ENCODE results near the gene ADM5. TPM values are rescaled to one million over a fixed set of nuclear protein-coding genes. Genes with fewer than 3 reads are reported as not detected.
A peak's percentile ranks its signal among the peaks of the same experiment; 100 is the strongest.

The ADM5 gene
- total RNA-seq, 1 donor from 2014 or later: 1.5 TPM

GRCh38 chr19:49664171-49665035 is 25.0 kb upstream of the ADM5 start:
- no peaks in the 10 kb centered on the region for H3K9me3 Mint-ChIP-seq (ENCODE audit: unreplicated experiment)
- peak overlapping the region; percentile 92 for H3K4me3 Mint-ChIP-seq (ENCODE audit: unreplicated experiment)
- H3K36me3 Mint-ChIP-seq (ENCODE audit: unreplicated experiment): peaks cover 3% of the 10 kb centered on the region
- peaks cover 27% of the 10 kb centered on the region for H3K4me1 Mint-ChIP-seq (ENCODE audit: unreplicated experiment)
- H3K27ac Mint-ChIP-seq (ENCODE audit: unreplicated experiment): peak overlapping the region; percentile 94
- DNase-seq (ENCODE audit: extremely low spot score, unreplicated experiment): peak; percentile 93
- TF ChIP-seq, protein P1, sequence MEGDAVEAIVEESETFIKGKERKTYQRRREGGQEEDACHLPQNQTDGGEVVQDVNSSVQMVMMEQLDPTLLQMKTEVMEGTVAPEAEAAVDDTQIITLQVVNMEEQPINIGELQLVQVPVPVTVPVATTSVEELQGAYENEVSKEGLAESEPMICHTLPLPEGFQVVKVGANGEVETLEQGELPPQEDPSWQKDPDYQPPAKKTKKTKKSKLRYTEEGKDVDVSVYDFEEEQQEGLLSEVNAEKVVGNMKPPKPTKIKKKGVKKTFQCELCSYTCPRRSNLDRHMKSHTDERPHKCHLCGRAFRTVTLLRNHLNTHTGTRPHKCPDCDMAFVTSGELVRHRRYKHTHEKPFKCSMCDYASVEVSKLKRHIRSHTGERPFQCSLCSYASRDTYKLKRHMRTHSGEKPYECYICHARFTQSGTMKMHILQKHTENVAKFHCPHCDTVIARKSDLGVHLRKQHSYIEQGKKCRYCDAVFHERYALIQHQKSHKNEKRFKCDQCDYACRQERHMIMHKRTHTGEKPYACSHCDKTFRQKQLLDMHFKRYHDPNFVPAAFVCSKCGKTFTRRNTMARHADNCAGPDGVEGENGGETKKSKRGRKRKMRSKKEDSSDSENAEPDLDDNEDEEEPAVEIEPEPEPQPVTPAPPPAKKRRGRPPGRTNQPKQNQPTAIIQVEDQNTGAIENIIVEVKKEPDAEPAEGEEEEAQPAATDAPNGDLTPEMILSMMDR (IDR thresholded peaks at IDR 0.05): no peak
- H3K27me3 Mint-ChIP-seq (ENCODE audit: unreplicated experiment): no peaks in the 10 kb centered on the region

DNA sequence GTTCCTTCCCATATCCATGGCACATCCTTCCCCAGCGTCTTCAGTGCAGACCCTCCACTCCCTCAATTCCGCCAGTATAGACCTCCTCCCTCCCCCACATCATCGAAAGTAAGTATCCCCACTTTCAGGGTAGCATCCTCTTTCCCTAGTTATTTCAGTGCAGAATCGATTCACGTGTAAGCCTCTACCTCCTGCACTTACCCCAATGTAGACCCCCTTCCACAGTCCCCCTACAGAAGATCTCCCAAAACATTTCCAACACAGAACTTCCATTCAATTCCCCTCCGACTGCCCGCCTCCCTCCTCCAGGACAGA is 24.4 kb upstream of the ADM5 start:
- no peak for DNase-seq (ENCODE audit: extremely low spot score, unreplicated experiment)

DNA sequence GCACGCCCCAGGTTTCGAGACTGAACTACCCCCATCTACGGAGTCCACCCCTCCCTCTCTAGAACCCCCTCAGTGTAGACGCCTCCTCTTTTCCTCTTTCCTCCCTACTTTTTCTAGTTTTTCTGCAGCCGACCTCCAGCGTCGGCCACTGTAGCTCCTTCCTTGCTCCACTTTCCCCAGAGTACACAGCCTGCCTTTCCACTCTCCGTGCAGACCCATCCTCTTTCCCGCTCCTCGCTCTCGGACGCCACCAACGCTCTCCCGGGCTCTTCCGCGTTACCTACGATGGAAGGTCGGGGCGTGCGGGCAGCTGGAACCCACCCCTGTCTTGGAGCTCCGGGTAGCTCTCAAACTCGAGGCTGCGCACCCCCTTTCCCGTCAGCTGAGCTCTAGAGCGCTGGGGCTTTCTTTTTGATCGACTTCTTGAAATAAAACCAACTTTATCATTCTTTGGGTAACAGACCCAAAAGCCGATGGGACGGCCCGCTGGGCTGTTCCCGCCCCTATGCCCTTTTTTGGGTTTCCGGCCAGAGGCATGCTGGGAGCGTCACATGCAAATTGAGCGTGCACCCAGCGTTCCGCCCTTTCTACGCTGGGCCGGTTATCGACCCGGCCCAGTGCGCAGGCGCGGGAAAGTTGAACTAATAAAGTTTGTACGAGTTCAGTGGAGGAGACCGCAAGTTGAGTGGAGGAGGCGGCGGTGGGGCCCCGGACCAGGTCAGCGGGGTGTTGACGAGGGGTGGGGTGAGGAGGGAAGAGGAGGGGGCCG is 23.9 kb upstream of the ADM5 start, which contains the start of the genes BCL2L12 and IRF3:
Gene BCL2L12 (plus strand): TSS at position 583 of the 769 bp plus-strand sequence. CDS start 760 bp downstream, outside the sequence.
Gene IRF3 (minus strand): TSS at position 507 of the 769 bp plus-strand sequence. CDS start 1,019 bp downstream, outside the sequence.
- no peaks in the 10 kb centered on the region for H3K36me3 Mint-ChIP-seq (ENCODE audit: unreplicated experiment)
- TF ChIP-seq, protein P1 (IDR thresholded peaks at IDR 0.05): no peak
- H3K9me3 Mint-ChIP-seq (ENCODE audit: unreplicated experiment): no peaks in the 10 kb centered on the region
- peak within 1 kb of the TSS; percentile 92 for H3K4me3 Mint-ChIP-seq (ENCODE audit: unreplicated experiment)
- H3K27me3 Mint-ChIP-seq (ENCODE audit: unreplicated experiment): no peaks in the 10 kb centered on the region
- peaks cover 27% of the 10 kb centered on the region for H3K4me1 Mint-ChIP-seq (ENCODE audit: unreplicated experiment)
- DNase-seq (ENCODE audit: extremely low spot score, unreplicated experiment): peak; percentile 99
- H3K27ac Mint-ChIP-seq (ENCODE audit: unreplicated experiment): peak within 1 kb of the TSS; percentile 94

More for the DNA sequence above, 24.4 kb upstream of the ADM5 start:
- Mint-ChIP-seq H3K27me3 (ENCODE audit: unreplicated experiment) (no peaks in the 10 kb centered on the region), H3K4me1 (ENCODE audit: unreplicated experiment) (peaks cover 27% of the 10 kb centered on the region), H3K4me3 (ENCODE audit: unreplicated experiment) (peak overlapping the region; percentile 92), H3K36me3 (ENCODE audit: unreplicated experiment) (peaks cover 3% of the 10 kb centered on the region), H3K27ac (ENCODE audit: unreplicated experiment) (peak overlapping the region; percentile 94), H3K9me3 (ENCODE audit: unreplicated experiment) (no peaks in the 10 kb centered on the region)
- TF ChIP-seq, protein P1 (IDR thresholded peaks at IDR 0.05): no peak

DNA sequence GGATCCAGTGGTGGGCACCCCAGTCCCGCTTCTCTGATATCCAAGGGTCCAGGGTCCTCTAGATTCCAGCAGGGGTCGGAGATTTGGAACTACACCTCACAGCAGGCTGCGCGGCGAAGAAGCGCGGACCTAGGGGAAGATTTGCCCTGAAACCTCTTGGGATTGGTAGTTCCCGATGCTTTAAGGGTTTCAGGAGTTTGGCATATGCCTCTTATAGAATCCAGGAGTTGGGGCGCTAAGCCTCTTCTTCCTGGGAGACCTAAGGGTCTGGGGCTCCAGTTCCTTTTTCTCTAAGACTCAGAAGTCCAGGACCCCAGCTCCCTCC is 23.3 kb upstream of the ADM5 start:
- H3K27me3 Mint-ChIP-seq (ENCODE audit: unreplicated experiment): no peaks in the 10 kb centered on the region
- TF ChIP-seq, protein P1 (IDR thresholded peaks at IDR 0.05): no peak
- H3K9me3 Mint-ChIP-seq (ENCODE audit: unreplicated experiment): no peaks in the 10 kb centered on the region
- no peaks in the 10 kb centered on the region for H3K36me3 Mint-ChIP-seq (ENCODE audit: unreplicated experiment)
- peaks cover 27% of the 10 kb centered on the region for H3K4me1 Mint-ChIP-seq (ENCODE audit: unreplicated experiment)
- no peak for DNase-seq (ENCODE audit: extremely low spot score, unreplicated experiment)
- peak overlapping the region; percentile 94 for H3K27ac Mint-ChIP-seq (ENCODE audit: unreplicated experiment)
- H3K4me3 Mint-ChIP-seq (ENCODE audit: unreplicated experiment): peak overlapping the region; percentile 92

DNA sequence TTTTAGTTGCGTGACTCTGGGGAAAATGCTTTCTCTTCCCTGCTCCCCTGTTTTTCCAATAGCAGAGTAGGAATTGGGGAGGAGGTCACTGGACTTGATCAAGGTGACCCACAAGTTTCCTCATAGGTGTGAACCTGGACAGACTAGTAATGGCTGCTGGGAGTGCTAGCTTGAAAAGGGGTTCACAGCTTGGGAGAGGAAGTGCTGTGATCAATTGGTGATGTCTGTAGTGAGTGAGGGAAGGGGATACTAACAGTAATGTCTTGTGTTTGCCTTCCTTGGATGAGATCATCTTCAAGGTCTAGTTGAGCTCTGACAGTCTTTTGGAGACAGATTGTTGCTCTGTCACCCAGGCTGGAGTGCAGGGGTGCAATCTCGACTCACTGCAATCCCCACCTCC is 21.9 kb upstream of the ADM5 start:
- no peaks in the 10 kb centered on the region for H3K27me3 Mint-ChIP-seq (ENCODE audit: unreplicated experiment)
- H3K4me3 Mint-ChIP-seq (ENCODE audit: unreplicated experiment): peak overlapping the region; percentile 92
- peaks cover 34% of the 10 kb centered on the region for H3K4me1 Mint-ChIP-seq (ENCODE audit: unreplicated experiment)
- peaks cover 2% of the 10 kb centered on the region for H3K36me3 Mint-ChIP-seq (ENCODE audit: unreplicated experiment)
- TF ChIP-seq, protein P1 (IDR thresholded peaks at IDR 0.05): no peak
- peak overlapping the region; percentile 33 for H3K27ac Mint-ChIP-seq (ENCODE audit: unreplicated experiment)
- DNase-seq (ENCODE audit: extremely low spot score, unreplicated experiment): no peak
- no peaks in the 10 kb centered on the region for H3K9me3 Mint-ChIP-seq (ENCODE audit: unreplicated experiment)

Data from osteocyte (in vitro differentiated cells).